PC-3 (cell line): ENCODE results near the gene DIPK1C.

Source experiments
- EZH2 ChIP-seq: fragments of 300-600 bp; sonication (generic); IDR thresholded peaks from one replicate; pipeline ENCODE4 v1.6.1; 2017; ENCODE audit warnings: antibody characterized with exemption, mild to moderate bottlenecking, low read length; ENCODE audit not compliant: unreplicated experiment
- TF ChIP-seq, protein P1 (sequence below): fragments of 300-600 bp; sonication (generic); conservative IDR thresholded peaks from 2 replicates; pipeline ENCODE4 v1.5.1; 2017; ENCODE audit warnings: antibody characterized with exemption, low read depth, mild to moderate bottlenecking, low read length

DNA sequence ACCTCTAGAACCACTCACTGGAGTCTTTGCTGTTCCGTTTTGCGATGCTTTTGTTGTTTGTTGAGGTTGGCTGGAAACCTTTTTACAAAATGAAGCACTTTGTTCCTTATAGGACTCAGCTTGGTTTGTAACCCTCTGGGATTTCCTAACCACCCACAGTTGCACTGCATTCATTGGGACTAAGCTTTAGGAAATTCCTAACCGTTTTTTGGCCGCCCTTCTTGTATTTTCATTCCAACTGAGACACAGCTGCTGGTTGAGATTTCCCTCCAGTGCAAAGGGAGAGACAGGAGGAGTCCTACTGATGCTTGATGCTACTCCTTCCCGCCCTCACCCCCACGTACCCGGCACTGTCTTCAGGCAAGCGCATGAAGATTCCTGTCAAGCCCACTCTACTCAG, 6.1 kb upstream of the DIPK1C start:
- TF ChIP-seq, protein P1, sequence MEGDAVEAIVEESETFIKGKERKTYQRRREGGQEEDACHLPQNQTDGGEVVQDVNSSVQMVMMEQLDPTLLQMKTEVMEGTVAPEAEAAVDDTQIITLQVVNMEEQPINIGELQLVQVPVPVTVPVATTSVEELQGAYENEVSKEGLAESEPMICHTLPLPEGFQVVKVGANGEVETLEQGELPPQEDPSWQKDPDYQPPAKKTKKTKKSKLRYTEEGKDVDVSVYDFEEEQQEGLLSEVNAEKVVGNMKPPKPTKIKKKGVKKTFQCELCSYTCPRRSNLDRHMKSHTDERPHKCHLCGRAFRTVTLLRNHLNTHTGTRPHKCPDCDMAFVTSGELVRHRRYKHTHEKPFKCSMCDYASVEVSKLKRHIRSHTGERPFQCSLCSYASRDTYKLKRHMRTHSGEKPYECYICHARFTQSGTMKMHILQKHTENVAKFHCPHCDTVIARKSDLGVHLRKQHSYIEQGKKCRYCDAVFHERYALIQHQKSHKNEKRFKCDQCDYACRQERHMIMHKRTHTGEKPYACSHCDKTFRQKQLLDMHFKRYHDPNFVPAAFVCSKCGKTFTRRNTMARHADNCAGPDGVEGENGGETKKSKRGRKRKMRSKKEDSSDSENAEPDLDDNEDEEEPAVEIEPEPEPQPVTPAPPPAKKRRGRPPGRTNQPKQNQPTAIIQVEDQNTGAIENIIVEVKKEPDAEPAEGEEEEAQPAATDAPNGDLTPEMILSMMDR = no peak
- no peak for TF ChIP-seq EZH2
